GM12878 (cell line): ENCODE measurements around the gene CNOT10.

Experiments used
- EZH2 ChIP-seq: IDR thresholded peaks from 2 replicates; pipeline ENCODE4 v1.6.1; 2012; ENCODE audit warnings: low read depth, mild to moderate bottlenecking, control low read depth, inconsistent platforms, low read length, borderline replicate concordance; ENCODE audit not compliant: control insufficient read depth
- HDAC6 ChIP-seq: fragments of 200-600 bp; sonication (generic); IDR thresholded peaks from one replicate; pipeline ENCODE4 v1.8.0; 2017; ENCODE audit warnings: antibody characterized with exemption; ENCODE audit not compliant: unreplicated experiment
- MTA2 ChIP-seq: fragments of 450-650 bp; IDR thresholded peaks from 2 replicates; pipeline ENCODE4 v1.6.1; 2016; ENCODE audit warnings: low read depth, mild to moderate bottlenecking, moderate library complexity
- MXI1 ChIP-seq: fragments of 150-350 bp; IDR thresholded peaks from 2 replicates; pipeline ENCODE4 v1.6.1; 2011; ENCODE audit warnings: low read depth, mild to moderate bottlenecking, inconsistent platforms, low read length, improper control_type of control experiment
- POLR2AphosphoS5 ChIP-seq: IDR thresholded peaks from 2 replicates; pipeline ENCODE4 v1.6.1; 2011; ENCODE audit warnings: mild to moderate bottlenecking, low read length, inconsistent platforms
- RB1 ChIP-seq: fragments of 450-650 bp; formaldehyde crosslinking; IDR thresholded peaks from 2 replicates; pipeline ENCODE4 v1.6.1; 2017; ENCODE audit warnings: mild to moderate bottlenecking, borderline replicate concordance
- SMC3 ChIP-seq: IDR thresholded peaks from 2 replicates; pipeline ENCODE4 v1.6.1; 2011; ENCODE audit warnings: low read length, improper control_type of control experiment, borderline replicate concordance
- TCF7 ChIP-seq: IDR thresholded peaks from 2 replicates; pipeline ENCODE4 v1.6.1; 2014; ENCODE audit warnings: antibody characterized with exemption, borderline replicate concordance
- TF ChIP-seq, protein P1 (sequence below): fragments of 450-650 bp; IDR thresholded peaks from 2 replicates; pipeline ENCODE4 v1.6.1; 2017; ENCODE audit warnings: antibody characterized with exemption, mild to moderate bottlenecking, moderate library complexity
- TF ChIP-seq, protein P2 (sequence below), 3 experiments: IDR thresholded peaks in 2 of 3; conservative IDR thresholded peaks in 1 of 3; 2 replicates each; pipeline ENCODE4 v1.5.1; 2011; ENCODE audit warnings: low read depth in 3 of 3, low read length in 3 of 3, mild to moderate bottlenecking in 3 of 3, control low read depth in 2 of 3, moderate library complexity in 2 of 3, inconsistent platforms in 1 of 3, mixed read lengths in 1 of 3; ENCODE audit not compliant: control insufficient read depth in 2 of 3, insufficient read depth in 1 of 3; ENCODE audit errors: extremely low read depth in 1 of 3
- TF ChIP-seq, protein P3 (sequence below): IDR thresholded peaks from 2 replicates; pipeline ENCODE4 v1.6.1; 2011; ENCODE audit warnings: low read depth, mild to moderate bottlenecking, low read length, moderate library complexity, borderline replicate concordance; ENCODE audit errors: extremely low read depth

DNA sequence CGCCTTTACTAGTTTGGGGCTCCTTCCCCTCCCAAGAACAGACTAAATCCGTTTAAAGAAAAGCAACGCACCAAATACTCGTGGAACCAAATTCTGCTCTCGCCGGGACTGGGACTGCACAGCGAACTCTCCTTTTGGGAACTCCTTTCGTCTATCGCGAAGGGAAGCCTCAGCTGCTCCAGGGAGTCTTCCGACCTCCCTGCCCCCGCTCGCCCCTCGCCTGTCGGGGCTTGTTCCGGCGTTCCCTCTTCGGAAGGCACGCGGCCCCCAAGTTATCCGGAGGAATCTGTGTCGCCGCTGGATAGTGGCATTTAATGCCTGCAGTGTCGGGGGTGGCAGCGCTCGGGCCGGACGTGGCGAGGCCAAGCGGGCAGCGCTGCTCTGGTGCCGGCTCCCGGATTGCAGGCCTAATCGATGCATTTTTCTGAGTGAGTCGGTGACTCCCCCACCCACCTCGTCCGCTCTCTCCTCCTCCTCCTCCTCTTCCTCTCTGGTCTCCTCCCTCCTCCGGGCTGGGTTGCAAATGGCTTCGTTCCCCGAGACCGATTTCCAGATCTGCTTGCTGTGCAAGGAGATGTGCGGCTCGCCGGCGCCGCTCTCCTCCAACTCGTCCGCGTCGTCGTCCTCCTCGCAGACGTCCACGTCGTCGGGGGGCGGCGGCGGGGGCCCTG lies 132.7 kb downstream of the CNOT10 start, which contains the start of gene TRIM71:
- no peak for TF ChIP-seq EZH2
- TF ChIP-seq, protein P1, sequence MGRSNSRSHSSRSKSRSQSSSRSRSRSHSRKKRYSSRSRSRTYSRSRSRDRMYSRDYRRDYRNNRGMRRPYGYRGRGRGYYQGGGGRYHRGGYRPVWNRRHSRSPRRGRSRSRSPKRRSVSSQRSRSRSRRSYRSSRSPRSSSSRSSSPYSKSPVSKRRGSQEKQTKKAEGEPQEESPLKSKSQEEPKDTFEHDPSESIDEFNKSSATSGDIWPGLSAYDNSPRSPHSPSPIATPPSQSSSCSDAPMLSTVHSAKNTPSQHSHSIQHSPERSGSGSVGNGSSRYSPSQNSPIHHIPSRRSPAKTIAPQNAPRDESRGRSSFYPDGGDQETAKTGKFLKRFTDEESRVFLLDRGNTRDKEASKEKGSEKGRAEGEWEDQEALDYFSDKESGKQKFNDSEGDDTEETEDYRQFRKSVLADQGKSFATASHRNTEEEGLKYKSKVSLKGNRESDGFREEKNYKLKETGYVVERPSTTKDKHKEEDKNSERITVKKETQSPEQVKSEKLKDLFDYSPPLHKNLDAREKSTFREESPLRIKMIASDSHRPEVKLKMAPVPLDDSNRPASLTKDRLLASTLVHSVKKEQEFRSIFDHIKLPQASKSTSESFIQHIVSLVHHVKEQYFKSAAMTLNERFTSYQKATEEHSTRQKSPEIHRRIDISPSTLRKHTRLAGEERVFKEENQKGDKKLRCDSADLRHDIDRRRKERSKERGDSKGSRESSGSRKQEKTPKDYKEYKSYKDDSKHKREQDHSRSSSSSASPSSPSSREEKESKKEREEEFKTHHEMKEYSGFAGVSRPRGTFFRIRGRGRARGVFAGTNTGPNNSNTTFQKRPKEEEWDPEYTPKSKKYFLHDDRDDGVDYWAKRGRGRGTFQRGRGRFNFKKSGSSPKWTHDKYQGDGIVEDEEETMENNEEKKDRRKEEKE: no peak
- no peak for TF ChIP-seq MTA2
- TF ChIP-seq, protein P2, sequence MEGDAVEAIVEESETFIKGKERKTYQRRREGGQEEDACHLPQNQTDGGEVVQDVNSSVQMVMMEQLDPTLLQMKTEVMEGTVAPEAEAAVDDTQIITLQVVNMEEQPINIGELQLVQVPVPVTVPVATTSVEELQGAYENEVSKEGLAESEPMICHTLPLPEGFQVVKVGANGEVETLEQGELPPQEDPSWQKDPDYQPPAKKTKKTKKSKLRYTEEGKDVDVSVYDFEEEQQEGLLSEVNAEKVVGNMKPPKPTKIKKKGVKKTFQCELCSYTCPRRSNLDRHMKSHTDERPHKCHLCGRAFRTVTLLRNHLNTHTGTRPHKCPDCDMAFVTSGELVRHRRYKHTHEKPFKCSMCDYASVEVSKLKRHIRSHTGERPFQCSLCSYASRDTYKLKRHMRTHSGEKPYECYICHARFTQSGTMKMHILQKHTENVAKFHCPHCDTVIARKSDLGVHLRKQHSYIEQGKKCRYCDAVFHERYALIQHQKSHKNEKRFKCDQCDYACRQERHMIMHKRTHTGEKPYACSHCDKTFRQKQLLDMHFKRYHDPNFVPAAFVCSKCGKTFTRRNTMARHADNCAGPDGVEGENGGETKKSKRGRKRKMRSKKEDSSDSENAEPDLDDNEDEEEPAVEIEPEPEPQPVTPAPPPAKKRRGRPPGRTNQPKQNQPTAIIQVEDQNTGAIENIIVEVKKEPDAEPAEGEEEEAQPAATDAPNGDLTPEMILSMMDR (IDR thresholded peaks at IDR 0.05 in 2 of 3, conservative IDR thresholded peaks at IDR 0.05 in 1 of 3; ENCODE audit: control insufficient read depth in 2 of 3, extremely low read depth in 1 of 3, insufficient read depth in 1 of 3, low read depth in 3 of 3, low read length in 3 of 3): no peak
- no peak for TF ChIP-seq RB1
- TF ChIP-seq POLR2AphosphoS5: no peak
- TF ChIP-seq HDAC6: no peak
- TF ChIP-seq, protein P3, sequence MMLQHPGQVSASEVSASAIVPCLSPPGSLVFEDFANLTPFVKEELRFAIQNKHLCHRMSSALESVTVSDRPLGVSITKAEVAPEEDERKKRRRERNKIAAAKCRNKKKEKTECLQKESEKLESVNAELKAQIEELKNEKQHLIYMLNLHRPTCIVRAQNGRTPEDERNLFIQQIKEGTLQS: no peak
- TF ChIP-seq TCF7: no peak
- no peak for TF ChIP-seq SMC3
- TF ChIP-seq MXI1: no peak
